Lower lobe of right lung (tissue), 2 donors: ENCODE data around the gene ZNF160. TPM values are rescaled to one million over a fixed set of nuclear protein-coding genes. Genes with fewer than 3 reads are reported as not detected.
"Not testable (repeated sequence)": the region's sequence is repeated elsewhere in the genome, so short reads cannot be mapped to it uniquely, and the experiment has no call there.

Source experiments
- ATAC-seq, 2 donors: fragments of 200-7000 bp; cut with Tn5 transposase; one replicate each; pipeline ENCODE4 v1.9.1; 2020 to 2022; ENCODE audit warnings: mild to moderate bottlenecking in 2 of 2, moderate library complexity in 2 of 2
- DNase-seq: peaks from one replicate; pipeline ENCODE4 v3.0.0-alpha.2; 2020
- H3K27ac ChIP-seq: fragments of 200-600 bp; one replicate; pipeline ENCODE4 v1.8.0; 2022
- H3K27me3 ChIP-seq: fragments of 200-600 bp; one replicate; pipeline ENCODE4 v1.8.0; 2022; ENCODE audit warnings: low read depth
- H3K36me3 ChIP-seq: fragments of 200-600 bp; one replicate; pipeline ENCODE4 v1.8.0; 2022; ENCODE audit warnings: mild to moderate bottlenecking
- H3K4me1 ChIP-seq: fragments of 200-600 bp; one replicate; pipeline ENCODE4 v1.8.0; 2022
- H3K4me3 ChIP-seq: fragments of 200-600 bp; one replicate; pipeline ENCODE4 v1.8.0; 2022; ENCODE audit warnings: mild to moderate bottlenecking
- H3K9me3 ChIP-seq: fragments of 200-600 bp; one replicate; pipeline ENCODE4 v1.8.0; 2022
- CTCF ChIP-seq: fragments of 200-600 bp; IDR thresholded peaks from one replicate; pipeline ENCODE4 v1.8.0; 2022; ENCODE audit warnings: antibody characterized with exemption, mild to moderate bottlenecking
- intact Hi-C: fragments of 100-400 bp; cut with DNase I; formaldehyde crosslinking; loops from one replicate; pipeline ENCODE4 v1.11.0; 2022
- total RNA-seq: library from RNA; stranded (reverse); fragmentation: NEBNext Ultra II Directional; extraction: Animal tissue kit (Norgen Biotek cat#: 25700); gene quantifications from one replicate; pipeline ENCODE4 v1.2.1, GENCODE V29; 2021
- donor health status: DM: no; HTN: yes; CAD: no; lungs with severe emphysema.

The ZNF160 gene
- total RNA-seq, 1 donor from 2014 or later = 35.5 TPM

- no peak for TF ChIP-seq CTCF
- peaks cover 4% of the 10 kb centered on the region for H3K9me3 ChIP-seq
- DNase-seq (no peak), ATAC-seq (no peak)
- H3K4me3 ChIP-seq = no peak overlapping the region
- no peaks in the 10 kb centered on the region for H3K27me3 ChIP-seq
- intact Hi-C loops = no loop called here
- H3K36me3 ChIP-seq = peaks cover 30% of the 10 kb centered on the region
- no peak overlapping the region for H3K27ac ChIP-seq
- no peaks in the 10 kb centered on the region for H3K4me1 ChIP-seq
Measured at GRCh38 chr19:53109527-53109926, 6.3 kb upstream of the ZNF160 start.

- intact Hi-C loops = no loop called here
- H3K27me3 ChIP-seq = no peaks in the 10 kb centered on the region
Measured at GRCh38 chr19:53102756-53103233, 427 bp downstream of the ZNF160 start.

GRCh38 chr19:53102206-53102755 lies 941 bp downstream of the ZNF160 start:
- TF ChIP-seq CTCF = no peak
- DNase-seq (no peak), ATAC-seq (no peak)
- H3K9me3 ChIP-seq = no peaks in the 10 kb centered on the region
- peaks cover 9% of the 10 kb centered on the region for H3K36me3 ChIP-seq
- intact Hi-C loops = no loop called here
- H3K27me3 ChIP-seq = no peaks in the 10 kb centered on the region
- peak overlapping the region; percentile 92 for H3K27ac ChIP-seq
- H3K4me3 ChIP-seq = peak overlapping the region; percentile 86
- peaks cover 22% of the 10 kb centered on the region for H3K4me1 ChIP-seq

More at GRCh38 chr19:53102756-53103233, 427 bp downstream of the ZNF160 start:
- ATAC-seq = peak; percentile 52 to 55
- no peak for TF ChIP-seq CTCF
- Histone ChIP-seq H3K4me1 (peaks cover 22% of the 10 kb centered on the region), H3K4me3 (peak overlapping the region; percentile 86), H3K9me3 (no peaks in the 10 kb centered on the region), H3K36me3 (peaks cover 5% of the 10 kb centered on the region), H3K27ac (peak overlapping the region; percentile 92)
- peak; percentile 62 for DNase-seq

GRCh38 chr19:53101518-53101917 lies 1.7 kb downstream of the ZNF160 start:
- no peak overlapping the region for H3K4me3 ChIP-seq
- no peak overlapping the region for H3K27ac ChIP-seq
- intact Hi-C loops = no loop called here
- peaks cover 22% of the 10 kb centered on the region for H3K4me1 ChIP-seq
- DNase-seq (no peak), ATAC-seq (no peak)
- no peaks in the 10 kb centered on the region for H3K9me3 ChIP-seq
- no peak for TF ChIP-seq CTCF
- H3K36me3 ChIP-seq = peaks cover 9% of the 10 kb centered on the region
- H3K27me3 ChIP-seq = no peaks in the 10 kb centered on the region

GRCh38 chr19:53098570-53098969 lies 4.7 kb downstream of the ZNF160 start:
- H3K9me3 ChIP-seq, DNase-seq, intact Hi-C loops, H3K27ac ChIP-seq, H3K27me3 ChIP-seq, ATAC-seq, H3K4me3 ChIP-seq: not testable (repeated sequence)
- peaks cover 16% of the 10 kb centered on the region for H3K36me3 ChIP-seq
- peaks cover 22% of the 10 kb centered on the region for H3K4me1 ChIP-seq

- H3K36me3 ChIP-seq = peaks cover 16% of the 10 kb centered on the region
- H3K27me3 ChIP-seq, intact Hi-C loops, H3K9me3 ChIP-seq, DNase-seq, H3K27ac ChIP-seq, H3K4me3 ChIP-seq, ATAC-seq: not testable (repeated sequence)
- peaks cover 17% of the 10 kb centered on the region for H3K4me1 ChIP-seq
Measured at GRCh38 chr19:53096982-53097690, 6.1 kb downstream of the ZNF160 start.

- H3K27ac ChIP-seq, H3K9me3 ChIP-seq, H3K27me3 ChIP-seq, intact Hi-C loops, ATAC-seq, DNase-seq, H3K4me3 ChIP-seq: not testable (repeated sequence)
- Histone ChIP-seq H3K4me1 (peaks cover 12% of the 10 kb centered on the region), H3K36me3 (peaks cover 17% of the 10 kb centered on the region)
Measured at GRCh38 chr19:53096579-53096978, 6.6 kb downstream of the ZNF160 start.
